ELF-1 (cell line): ENCODE measurements around the gene MCTS1.
A peak's percentile ranks its signal among the peaks of the same experiment; 100 is the strongest.

Source experiments
- DNase-seq: peaks from one replicate; pipeline ENCODE4 v3.0.0-alpha.2; 2016; ENCODE audit warnings: low read depth, low spot score

The MCTS1 gene, protein sequence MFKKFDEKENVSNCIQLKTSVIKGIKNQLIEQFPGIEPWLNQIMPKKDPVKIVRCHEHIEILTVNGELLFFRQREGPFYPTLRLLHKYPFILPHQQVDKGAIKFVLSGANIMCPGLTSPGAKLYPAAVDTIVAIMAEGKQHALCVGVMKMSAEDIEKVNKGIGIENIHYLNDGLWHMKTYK

DNA sequence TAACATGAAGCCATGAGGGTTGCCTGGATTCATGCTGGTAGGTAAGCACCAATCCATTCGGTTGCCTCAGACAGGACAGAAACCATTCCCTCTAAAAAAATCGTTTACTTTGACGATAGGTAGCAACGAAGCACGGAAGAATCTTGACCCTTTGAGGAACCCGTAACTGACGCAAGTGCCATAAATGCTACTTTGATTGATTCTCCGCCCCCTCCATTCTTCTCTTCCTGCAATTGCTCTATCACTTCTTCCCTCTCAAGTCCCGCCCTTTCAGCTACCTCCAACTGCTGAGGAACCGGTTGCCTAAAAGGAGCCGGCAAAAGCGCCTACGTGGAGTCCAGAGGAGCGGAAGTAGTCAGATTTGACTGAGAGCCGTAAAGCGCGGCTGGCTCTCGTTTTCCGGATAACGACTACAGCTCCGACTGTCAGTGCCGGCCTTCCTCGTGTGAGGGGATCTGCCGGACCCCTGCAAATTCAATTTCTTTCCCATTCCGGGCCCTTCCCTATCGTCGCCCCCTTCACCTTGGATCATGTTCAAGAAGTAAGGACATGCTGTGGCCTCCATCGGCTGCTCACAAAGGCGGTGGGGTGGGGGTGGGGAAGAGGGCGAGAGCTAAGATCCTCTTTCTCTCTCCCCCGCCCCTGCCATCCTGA, at the start of gene MCTS1:
MCTS1 (plus strand) TSS at position 395 of the 654 bp plus-strand sequence; CDS start at position 531, 136 bp downstream.
- peak; percentile 98 for DNase-seq

DNA sequence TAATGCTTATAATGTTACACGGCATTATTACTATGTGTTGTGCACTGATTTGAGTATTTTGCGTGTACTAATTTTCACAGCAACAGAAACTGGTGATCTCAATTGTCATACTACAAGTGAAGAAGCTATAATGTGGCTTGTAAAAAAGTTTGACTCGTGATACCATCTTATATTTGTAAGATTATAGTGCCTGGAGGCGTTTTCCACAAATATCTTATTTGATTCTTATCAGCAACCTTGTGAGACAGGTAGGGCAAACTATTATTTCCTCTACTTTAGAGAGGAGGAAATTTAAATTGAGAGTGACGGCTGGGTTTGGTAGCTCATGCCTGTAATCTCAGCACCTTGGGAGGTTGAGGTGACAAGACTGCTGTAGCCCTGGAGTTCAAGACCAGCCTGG, 47.6 kb upstream of the MCTS1 start:
- no peak for DNase-seq

- no peak for DNase-seq
Observed at GRCh38 chrX:120559804-120560203, 44.1 kb upstream of the MCTS1 start.

GRCh38 chrX:120560405-120560841, 43.5 kb upstream of the MCTS1 start:
- DNase-seq: no peak

DNA sequence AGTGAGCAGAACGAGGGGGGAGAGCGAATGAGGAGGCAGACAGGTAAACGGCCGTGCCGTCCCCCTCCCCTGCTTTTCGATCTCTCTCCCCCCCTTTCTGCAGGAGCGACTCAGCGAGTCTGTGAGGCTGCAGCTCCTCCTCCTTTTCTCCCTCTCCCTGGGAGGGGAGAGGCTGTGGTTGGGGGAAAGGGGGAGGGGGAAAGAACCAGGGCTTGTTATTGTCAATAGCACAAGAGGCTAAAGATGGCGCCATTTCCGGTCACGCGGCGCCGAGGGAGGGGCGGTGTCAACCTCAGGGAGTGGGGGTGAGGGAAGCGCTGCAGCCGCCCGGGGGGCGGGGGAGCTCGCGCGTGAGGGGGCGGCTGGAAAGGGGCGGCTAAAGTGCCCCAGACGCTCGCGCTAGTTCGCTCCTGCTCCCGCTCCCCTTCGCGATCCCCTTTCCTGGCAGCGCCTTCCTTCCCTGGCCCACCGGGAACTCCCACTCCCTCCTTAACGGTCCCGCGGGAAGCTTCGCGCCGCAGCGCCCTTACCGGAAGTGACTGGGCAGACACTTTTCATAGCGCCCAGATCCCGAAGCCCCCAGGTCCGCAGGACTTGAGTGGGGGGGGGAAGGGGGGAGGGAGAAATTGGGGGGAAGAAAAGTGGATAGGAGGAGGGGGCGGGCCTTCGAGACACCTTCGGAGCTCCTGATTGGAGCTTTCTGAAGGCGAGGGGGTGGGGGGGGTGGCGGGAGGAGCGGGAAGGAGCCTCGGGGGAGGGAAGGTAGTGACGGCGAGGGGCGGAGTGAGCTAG, 42.9 kb upstream of the MCTS1 start, which contains the start of gene CUL4B:
CUL4B (minus strand) TSS at position 121 of the 792 bp plus-strand sequence. CDS start 324 bp downstream, outside the sequence.
- DNase-seq: peak; percentile 97

GRCh38 chrX:120561634-120562568, 42.0 kb upstream of the MCTS1 start:
- DNase-seq: no peak

DNA sequence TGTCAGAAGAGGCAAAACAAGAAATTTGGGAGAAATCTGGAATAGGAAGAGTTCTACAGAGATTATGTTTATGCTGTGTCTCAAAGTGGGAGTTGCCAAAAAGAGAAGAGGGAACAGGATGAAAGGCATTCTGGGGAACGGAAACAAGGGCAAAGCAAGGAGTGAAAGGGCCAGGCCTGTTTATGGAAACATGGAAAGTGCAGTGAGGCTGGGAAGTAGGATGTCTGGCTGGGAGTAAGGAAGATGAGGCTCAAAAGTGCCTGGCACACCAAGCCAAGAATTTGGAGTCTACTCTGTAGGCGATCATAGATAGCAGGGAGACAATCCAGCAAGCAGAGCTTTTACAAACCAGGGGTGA, 41.4 kb upstream of the MCTS1 start:
- peak; percentile 17 for DNase-seq

GRCh38 chrX:120564925-120565324, 39.0 kb upstream of the MCTS1 start:
- DNase-seq: no peak

DNA sequence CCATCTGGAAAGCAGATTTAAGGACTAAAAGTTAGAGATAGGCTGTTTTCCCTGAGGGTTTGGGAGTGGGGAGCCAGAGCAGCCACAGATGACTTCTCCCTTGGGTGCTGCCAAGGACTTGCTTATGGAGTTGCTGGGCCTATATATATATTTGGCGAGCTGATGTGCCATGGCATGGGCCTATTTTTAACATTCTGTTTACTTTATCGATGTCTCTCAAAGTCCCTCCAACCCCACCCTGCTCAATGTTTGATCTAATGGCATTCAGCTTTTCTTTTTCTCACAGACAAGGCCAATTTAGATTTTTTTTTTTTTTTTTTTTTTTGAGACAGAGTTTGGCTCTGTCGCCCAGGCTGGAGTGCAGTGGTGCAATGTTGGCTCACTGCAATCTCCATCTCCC, 37.1 kb upstream of the MCTS1 start:
- DNase-seq: no peak

DNA sequence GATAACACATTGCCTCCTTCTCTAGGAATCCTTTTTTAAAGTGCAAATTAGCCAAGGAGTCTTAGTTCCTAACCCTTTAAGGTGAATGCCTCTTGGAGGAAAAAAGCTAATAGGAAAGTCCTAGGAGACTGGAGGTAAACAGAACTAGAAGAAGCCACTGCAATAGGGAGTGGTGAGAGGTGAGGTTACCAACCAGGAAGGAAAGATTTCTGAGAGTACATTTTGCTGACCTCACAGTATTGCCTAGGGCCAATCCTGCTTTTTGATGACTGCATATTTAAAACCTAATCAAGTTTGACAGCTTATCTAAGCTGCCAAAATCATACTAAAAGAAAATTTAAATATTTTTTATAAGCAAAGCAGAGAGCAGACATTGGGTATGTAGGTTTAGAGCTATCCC, 35.9 kb upstream of the MCTS1 start:
- DNase-seq: no peak

- DNase-seq: no peak
Observed at GRCh38 chrX:120568609-120569008, 35.3 kb upstream of the MCTS1 start.

DNA sequence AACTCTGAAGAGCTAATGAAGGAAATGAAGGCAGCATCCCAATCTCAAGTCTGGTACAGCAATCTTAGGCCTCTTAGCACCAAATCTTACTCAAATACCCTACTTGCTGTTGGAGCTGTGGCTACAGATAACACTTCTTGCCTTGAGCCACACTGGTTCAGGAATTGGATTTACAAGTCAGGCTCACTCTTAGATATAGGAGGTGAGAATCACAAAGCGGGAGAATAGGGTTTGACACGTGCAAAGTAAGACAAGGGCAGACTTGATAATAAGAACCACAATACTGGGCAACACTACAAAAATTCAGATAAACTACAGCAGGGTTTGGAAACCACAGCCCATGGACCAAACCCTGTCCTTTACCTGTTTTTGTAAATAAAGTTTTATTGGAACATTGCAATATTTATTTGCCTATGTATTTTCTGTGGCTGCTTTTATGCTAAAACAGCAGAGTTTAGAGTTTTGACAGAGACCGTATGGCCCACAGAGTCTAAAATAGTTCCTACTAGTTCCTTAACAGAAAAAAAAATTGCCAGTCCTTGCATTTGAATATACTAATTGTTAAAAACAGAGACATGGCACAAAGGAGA, 33.8 kb upstream of the MCTS1 start:
- no peak for DNase-seq

DNA sequence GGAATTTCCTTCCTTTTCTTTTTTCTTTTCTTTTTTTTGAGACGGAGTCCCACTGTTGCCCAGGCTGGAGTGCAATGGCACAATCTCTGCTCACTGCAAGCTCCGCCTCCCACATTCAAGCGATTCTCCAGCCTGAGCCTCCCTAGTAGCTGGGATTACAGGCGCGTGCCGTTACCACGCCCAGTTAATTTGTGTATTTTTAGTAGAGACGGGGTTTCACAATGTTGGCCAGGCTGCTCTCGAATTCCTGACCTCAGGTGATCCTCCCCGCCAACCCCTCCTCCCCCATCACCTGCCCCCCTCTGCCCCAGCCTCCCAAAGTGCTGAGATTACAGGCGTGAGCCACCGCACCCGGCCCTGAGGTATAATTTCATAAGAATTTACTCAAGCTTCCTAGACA, 30.1 kb upstream of the MCTS1 start:
- peak; percentile 93 for DNase-seq

GRCh38 chrX:120575379-120576114, 28.4 kb upstream of the MCTS1 start:
- peak; percentile 95 for DNase-seq

- DNase-seq: no peak
Observed at GRCh38 chrX:120585702-120586101, 18.2 kb upstream of the MCTS1 start.

- DNase-seq: peak; percentile 27
Observed at GRCh38 chrX:120604361-120604782, 471 bp downstream of the MCTS1 start.

DNA sequence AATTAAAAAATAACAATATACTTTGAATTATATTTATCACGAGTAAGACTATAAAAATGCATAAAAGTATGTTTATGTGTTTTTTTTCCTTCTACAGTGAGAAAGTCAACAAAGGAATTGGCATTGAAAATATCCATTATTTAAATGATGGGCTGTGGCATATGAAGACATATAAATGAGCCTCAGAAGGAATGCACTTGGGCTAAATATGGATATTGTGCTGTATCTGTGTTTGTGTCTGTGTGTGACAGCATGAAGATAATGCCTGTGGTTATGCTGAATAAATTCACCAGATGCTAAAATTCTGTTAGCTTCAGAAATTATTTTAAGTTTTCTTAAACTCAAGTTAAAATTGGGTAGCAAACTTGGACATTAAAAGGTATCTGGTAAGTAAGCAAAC, 8.2 kb downstream of the MCTS1 start:
- no peak for DNase-seq

- DNase-seq: no peak
Observed at GRCh38 chrX:120614816-120615215, 10.9 kb downstream of the MCTS1 start.

DNA sequence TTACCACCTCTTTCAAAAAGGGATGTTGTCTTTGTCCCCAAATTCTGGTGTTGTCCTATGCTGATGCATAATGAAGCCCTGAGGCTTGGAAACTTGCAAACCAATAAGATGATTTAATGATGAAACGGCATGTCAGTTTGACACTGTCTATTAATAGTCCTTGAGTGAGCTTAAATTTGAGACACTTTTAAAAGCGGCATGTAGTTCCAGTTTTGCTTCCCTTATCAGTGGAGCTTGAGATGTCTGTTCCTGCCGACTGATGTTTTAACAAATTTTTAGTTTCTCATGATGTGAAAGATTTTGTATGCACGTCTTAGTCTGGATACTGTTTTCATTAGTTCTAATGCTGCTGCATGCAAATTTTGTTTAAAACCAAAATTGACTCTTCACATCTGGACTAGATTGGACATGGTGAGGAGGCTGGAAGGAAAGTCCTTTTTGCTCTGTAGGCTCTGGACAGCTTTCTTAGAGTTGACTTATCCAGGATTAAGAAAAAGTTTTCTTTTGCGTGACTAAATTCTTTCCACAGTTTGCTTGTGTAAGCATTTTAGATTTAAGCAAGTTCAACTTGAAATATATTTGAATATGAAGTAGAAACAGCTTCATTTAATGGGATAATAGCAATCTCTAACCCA, 14.2 kb downstream of the MCTS1 start:
- no peak for DNase-seq

DNA sequence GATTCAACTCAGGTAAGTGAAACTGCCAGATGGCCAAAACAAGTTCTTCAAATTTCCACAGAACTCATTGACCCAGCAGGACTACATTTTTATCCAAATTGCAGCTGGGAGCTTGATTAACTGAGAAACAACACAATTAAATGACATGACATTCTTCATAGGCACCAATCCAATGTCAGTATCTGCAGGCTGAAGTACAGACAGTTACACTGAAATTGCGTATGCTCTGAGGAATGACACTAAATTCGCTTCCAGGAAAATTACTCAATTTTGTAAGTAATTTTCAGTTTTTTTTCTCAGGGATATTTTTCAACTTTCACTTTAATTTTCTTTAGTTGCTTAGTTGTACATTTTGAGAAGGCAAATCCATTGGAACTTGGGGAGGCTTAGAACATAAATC, 21.5 kb downstream of the MCTS1 start:
- no peak for DNase-seq
